Measurements from ENCODE around the gene SLC19A1.

Gene SLC19A1

GRCh38 chr21:45557616-45558043 lies 15.4 kb upstream of the SLC19A1 start:
- DNase-seq: no peak

GRCh38 chr21:45556645-45557615 lies 14.7 kb upstream of the SLC19A1 start:
- no peak for DNase-seq

GRCh38 chr21:45556302-45556644 lies 14.0 kb upstream of the SLC19A1 start:
- no peak for DNase-seq

- DNase-seq: peak; percentile 90
These were observed 13.5 kb upstream of the SLC19A1 start for GRCh38 chr21:45555557-45556301.

- DNase-seq: no peak
These were observed 13.0 kb upstream of the SLC19A1 start for GRCh38 chr21:45555251-45555556.

GRCh38 chr21:45554477-45555175 lies 12.4 kb upstream of the SLC19A1 start:
- peak; percentile 94 for DNase-seq

- DNase-seq: no peak
These were observed 10.6 kb upstream of the SLC19A1 start for GRCh38 chr21:45552696-45553391.

- no peak for DNase-seq
These were observed 9.8 kb upstream of the SLC19A1 start for GRCh38 chr21:45551783-45552695.

- no peak for DNase-seq
These were observed 9.1 kb upstream of the SLC19A1 start for GRCh38 chr21:45551316-45551715.

- no peak for DNase-seq
These were observed 8.4 kb upstream of the SLC19A1 start for GRCh38 chr21:45550522-45551210.

GRCh38 chr21:45549626-45550463 lies 7.6 kb upstream of the SLC19A1 start:
- no peak for DNase-seq

GRCh38 chr21:45548711-45549491 lies 6.7 kb upstream of the SLC19A1 start:
- DNase-seq: no peak

- DNase-seq: no peak
These were observed 5.3 kb upstream of the SLC19A1 start for GRCh38 chr21:45547545-45547900.

GRCh38 chr21:45546636-45547544 lies 4.7 kb upstream of the SLC19A1 start:
- no peak for DNase-seq

GRCh38 chr21:45545691-45546531 lies 3.7 kb upstream of the SLC19A1 start:
- DNase-seq: no peak

GRCh38 chr21:45545236-45545570 lies 3.0 kb upstream of the SLC19A1 start:
- no peak for DNase-seq

GRCh38 chr21:45544449-45545235 lies 2.4 kb upstream of the SLC19A1 start:
- DNase-seq: no peak

Data from eye (tissue), 1 donor.